IPS-18a (cell line): Measurements from ENCODE around the gene TNFRSF14.

Experiments
- H3K27ac ChIP-seq: one replicate; pipeline ENCODE4 v1.5.1; 2013; ENCODE audit warnings: low read length
- H3K27me3 ChIP-seq: one replicate; pipeline ENCODE4 v1.6.1; 2013; ENCODE audit warnings: mild to moderate bottlenecking, low read length; ENCODE audit not compliant: control insufficient read depth, insufficient read depth
- H3K36me3 ChIP-seq: one replicate; pipeline ENCODE4 v1.6.1; 2013; ENCODE audit warnings: low read depth, low read length; ENCODE audit not compliant: control insufficient read depth
- H3K4me1 ChIP-seq: one replicate; pipeline ENCODE4 v1.6.1; 2013; ENCODE audit warnings: low read depth, low read length; ENCODE audit not compliant: control insufficient read depth
- H3K4me3 ChIP-seq: one replicate; pipeline ENCODE4 v1.5.1; 2013; ENCODE audit warnings: low read length
- H3K9ac ChIP-seq: one replicate; pipeline ENCODE4 v1.6.1; 2013; ENCODE audit warnings: mild to moderate bottlenecking, low read length, moderate library complexity
- H3K9me3 ChIP-seq: one replicate; pipeline ENCODE4 v1.6.1; 2013; ENCODE audit warnings: low read depth, low read length; ENCODE audit not compliant: control insufficient read depth

The TNFRSF14 gene

DNA sequence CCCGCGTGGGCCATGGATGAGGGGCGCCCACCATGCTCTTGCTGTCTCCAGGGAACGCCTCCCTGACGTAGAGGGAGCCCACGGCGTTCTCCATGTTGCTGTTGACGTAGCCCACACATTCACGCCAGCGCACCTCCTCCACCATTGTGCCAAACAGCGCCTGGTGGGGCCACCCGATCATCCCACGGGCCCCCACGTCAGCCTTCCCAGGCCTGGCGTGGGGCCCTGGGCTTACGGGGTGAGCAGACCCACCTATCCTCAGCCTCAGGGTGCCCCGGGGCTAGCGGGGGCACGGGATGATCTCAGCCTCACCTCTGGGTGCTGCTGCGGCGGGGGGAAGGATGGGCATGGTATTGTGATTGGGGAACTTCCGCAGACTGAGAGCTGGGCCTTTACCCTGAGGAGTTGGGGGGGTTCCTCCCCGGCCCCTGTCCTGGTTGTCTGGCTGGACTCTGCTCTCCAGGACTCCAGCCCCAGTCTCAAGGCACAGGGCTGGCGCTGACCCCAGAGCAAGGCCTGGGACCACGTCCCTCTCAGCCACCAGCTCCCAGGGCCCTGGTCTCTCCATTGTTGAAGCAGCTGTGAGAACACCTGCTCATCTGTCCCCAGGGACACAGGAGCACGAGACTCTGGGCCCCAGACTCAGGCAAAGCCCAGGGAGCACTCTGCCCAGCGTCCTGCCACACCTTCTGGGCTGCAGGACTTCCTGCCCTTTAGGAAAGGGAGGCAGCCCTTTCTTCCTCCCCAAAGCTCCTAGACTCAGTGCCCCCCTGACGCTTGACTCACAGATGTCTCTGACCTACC, 40.6 kb downstream of the TNFRSF14 start:
- H3K27ac ChIP-seq, result no peak overlapping the region
- no peak overlapping the region for H3K9ac ChIP-seq
- H3K9me3 ChIP-seq, result no peaks in the 10 kb centered on the region
- H3K36me3 ChIP-seq, result no peaks in the 10 kb centered on the region
- no peak overlapping the region for H3K4me3 ChIP-seq
- H3K4me1 ChIP-seq, result no peaks in the 10 kb centered on the region
- H3K27me3 ChIP-seq, result no peaks in the 10 kb centered on the region

DNA sequence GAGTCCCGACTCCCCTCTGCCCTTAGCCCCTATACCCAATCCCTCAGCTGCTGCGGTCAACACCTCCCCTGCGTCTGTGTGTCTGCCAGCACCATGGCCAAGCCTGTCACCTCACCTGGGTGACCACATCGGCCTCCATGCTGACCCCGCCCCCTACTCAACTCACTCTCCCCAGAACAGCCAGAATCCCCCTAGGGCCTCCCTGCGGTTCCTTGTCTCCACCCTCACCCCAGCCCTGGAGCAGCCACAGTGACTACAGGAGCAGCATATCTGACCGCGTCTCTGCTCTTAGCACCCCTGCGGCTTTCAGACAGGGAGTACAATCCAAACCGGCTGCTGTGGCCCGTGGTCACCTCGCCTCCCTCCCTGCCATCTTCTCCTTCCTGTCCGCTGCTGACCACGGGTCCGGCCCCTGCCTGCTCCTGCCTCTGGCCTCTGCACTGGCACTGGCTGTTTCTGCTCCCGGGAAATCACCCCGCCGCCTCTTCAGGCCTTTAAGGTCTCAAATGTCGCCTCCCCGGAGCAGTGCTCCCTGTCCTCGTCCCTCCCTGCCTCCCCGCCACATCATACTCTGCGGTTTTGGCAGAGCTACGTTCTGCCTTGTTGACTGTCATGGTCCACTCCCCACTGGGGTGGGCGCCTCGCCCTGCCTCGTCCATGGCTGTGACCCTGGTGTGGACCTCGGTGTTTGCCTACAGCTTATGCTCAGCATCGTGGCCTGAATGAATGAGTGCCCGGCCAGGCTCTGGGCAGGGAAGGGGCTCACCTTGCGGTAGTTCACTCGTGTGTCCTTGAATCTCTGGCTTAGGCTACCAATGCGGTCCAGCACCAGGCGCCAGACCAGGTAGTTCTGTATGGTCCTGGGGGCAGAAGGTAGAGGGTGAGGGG, 41.5 kb downstream of the TNFRSF14 start:
- H3K9ac ChIP-seq, result no peak overlapping the region
- H3K4me3 ChIP-seq, result no peak overlapping the region
- no peaks in the 10 kb centered on the region for H3K4me1 ChIP-seq
- no peaks in the 10 kb centered on the region for H3K36me3 ChIP-seq
- no peaks in the 10 kb centered on the region for H3K9me3 ChIP-seq
- no peak overlapping the region for H3K27ac ChIP-seq
- H3K27me3 ChIP-seq, result no peaks in the 10 kb centered on the region

- no peaks in the 10 kb centered on the region for H3K27me3 ChIP-seq
- no peaks in the 10 kb centered on the region for H3K4me1 ChIP-seq
- H3K27ac ChIP-seq, result no peak overlapping the region
- no peak overlapping the region for H3K4me3 ChIP-seq
- no peaks in the 10 kb centered on the region for H3K36me3 ChIP-seq
- H3K9ac ChIP-seq, result no peak overlapping the region
- H3K9me3 ChIP-seq, result no peaks in the 10 kb centered on the region
Observed at GRCh38 chr1:2598329-2598931, 42.3 kb downstream of the TNFRSF14 start.

DNA sequence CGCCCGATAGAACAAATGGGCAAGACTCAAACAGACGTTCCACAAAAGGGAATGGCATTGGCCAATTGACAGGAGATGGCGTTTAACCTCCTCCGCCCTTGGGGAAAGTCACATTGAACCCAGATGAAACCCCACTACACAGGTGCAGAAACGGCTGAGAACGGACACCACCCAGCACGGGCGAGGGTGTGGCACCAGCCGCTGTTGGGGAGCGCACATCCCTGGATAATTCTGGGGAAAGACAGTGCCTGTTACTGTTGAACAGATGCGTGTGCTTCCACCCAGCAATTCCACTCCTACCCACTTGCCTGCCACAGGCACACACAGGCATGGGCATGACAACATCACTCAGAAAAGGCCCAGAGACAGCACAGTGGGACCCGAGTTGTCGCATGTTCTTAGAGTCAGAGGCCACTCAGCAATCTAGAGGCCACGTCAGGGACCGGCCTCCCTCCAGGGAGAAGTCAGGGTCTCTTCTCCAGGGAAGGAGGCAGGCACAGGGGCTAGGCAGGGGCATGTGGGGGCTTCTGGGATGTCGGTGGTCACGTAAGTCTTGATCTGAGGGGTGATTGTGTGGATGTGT, 45.6 kb downstream of the TNFRSF14 start:
- no peak overlapping the region for H3K4me3 ChIP-seq
- no peak overlapping the region for H3K27ac ChIP-seq
- H3K36me3 ChIP-seq, result no peaks in the 10 kb centered on the region
- no peaks in the 10 kb centered on the region for H3K9me3 ChIP-seq
- H3K9ac ChIP-seq, result no peak overlapping the region
- H3K4me1 ChIP-seq, result no peaks in the 10 kb centered on the region
- no peaks in the 10 kb centered on the region for H3K27me3 ChIP-seq

DNA sequence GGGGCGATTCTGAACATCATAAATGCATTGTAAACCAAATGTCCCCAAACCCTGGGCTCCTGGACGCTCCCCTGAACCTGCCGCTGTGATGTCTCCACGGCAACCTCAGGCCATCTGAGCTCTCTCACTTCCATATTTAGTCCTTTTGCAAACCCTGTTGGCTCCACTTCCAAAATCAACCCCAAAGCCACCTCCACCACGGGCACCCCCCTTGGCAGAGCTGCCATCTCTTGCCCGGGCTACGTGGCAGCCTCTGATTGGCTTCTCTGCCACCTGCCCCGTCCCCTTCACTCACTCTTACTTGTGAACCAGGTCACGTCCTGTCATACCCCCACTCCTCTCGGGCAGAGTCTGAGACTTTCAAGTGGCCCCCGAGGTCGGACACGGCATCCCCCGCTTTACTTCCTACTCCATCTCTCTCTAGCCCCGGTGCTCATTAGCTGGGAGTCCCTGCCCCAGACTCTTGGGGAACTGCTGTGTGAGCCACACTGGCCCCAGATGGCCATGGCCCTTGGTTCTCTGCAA, 46.2 kb downstream of the TNFRSF14 start:
- Histone ChIP-seq H3K36me3 (no peaks in the 10 kb centered on the region), H3K9me3 (no peaks in the 10 kb centered on the region), H3K27me3 (no peaks in the 10 kb centered on the region), H3K9ac (no peak overlapping the region), H3K27ac (no peak overlapping the region), H3K4me3 (no peak overlapping the region), H3K4me1 (no peaks in the 10 kb centered on the region)

- Histone ChIP-seq H3K27me3 (no peaks in the 10 kb centered on the region), H3K9ac (no peak overlapping the region), H3K4me1 (no peaks in the 10 kb centered on the region), H3K27ac (no peak overlapping the region), H3K4me3 (no peak overlapping the region), H3K9me3 (no peaks in the 10 kb centered on the region), H3K36me3 (no peaks in the 10 kb centered on the region)
Observed at GRCh38 chr1:2602866-2603520, 46.8 kb downstream of the TNFRSF14 start.

GRCh38 chr1:2603521-2604155, 47.5 kb downstream of the TNFRSF14 start:
- Histone ChIP-seq H3K27ac (no peak overlapping the region), H3K4me1 (no peaks in the 10 kb centered on the region), H3K27me3 (no peaks in the 10 kb centered on the region), H3K4me3 (no peak overlapping the region), H3K9me3 (no peaks in the 10 kb centered on the region), H3K9ac (no peak overlapping the region), H3K36me3 (no peaks in the 10 kb centered on the region)

GRCh38 chr1:2604156-2604843, 48.1 kb downstream of the TNFRSF14 start:
- H3K36me3 ChIP-seq, result no peaks in the 10 kb centered on the region
- no peaks in the 10 kb centered on the region for H3K27me3 ChIP-seq
- H3K27ac ChIP-seq, result no peak overlapping the region
- no peaks in the 10 kb centered on the region for H3K9me3 ChIP-seq
- no peak overlapping the region for H3K4me3 ChIP-seq
- H3K4me1 ChIP-seq, result no peaks in the 10 kb centered on the region
- H3K9ac ChIP-seq, result no peak overlapping the region

DNA sequence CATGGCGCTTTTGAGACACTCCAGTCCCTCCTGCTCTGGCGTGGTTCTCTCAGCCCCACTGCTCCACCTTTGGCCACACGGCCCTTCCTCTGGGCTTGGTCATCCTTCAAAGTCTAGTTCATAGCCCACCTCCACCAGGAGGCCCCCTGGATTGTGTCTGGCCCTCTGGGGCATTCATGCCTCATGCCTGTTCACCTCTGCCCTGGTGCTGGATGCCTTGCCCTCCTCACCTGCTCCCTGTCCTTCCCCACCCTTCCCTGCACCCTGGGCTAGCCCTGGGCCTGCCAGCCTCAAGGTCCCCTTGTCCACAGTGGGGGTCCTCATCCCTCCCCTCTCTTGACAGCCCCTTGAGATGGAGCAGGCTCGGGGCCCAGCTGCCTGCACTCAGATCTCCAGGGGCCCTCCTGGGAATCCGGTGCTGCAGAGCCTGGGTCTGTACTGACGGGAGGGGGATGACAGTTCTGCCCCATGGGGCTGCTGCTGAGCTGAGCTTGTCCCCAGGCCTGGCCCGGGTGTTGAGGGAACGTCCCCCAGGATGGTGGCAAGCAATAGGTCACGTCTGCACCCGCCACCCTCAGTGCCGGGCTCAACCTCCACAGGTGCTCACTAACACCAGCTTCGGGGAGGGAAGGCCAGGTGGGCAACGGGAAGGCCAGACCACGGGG, 48.8 kb downstream of the TNFRSF14 start:
- Histone ChIP-seq H3K36me3 (no peaks in the 10 kb centered on the region), H3K27me3 (no peaks in the 10 kb centered on the region), H3K4me3 (no peak overlapping the region), H3K27ac (no peak overlapping the region), H3K9ac (no peak overlapping the region), H3K9me3 (no peaks in the 10 kb centered on the region), H3K4me1 (no peaks in the 10 kb centered on the region)
